Measurements from ENCODE around the gene FGD3. TPM values are rescaled to one million over a fixed set of nuclear protein-coding genes. Genes with fewer than 3 reads are reported as not detected.

The FGD3 gene
- total RNA-seq, 1 donor from 2014 or later, result 4.2 TPM

DNA sequence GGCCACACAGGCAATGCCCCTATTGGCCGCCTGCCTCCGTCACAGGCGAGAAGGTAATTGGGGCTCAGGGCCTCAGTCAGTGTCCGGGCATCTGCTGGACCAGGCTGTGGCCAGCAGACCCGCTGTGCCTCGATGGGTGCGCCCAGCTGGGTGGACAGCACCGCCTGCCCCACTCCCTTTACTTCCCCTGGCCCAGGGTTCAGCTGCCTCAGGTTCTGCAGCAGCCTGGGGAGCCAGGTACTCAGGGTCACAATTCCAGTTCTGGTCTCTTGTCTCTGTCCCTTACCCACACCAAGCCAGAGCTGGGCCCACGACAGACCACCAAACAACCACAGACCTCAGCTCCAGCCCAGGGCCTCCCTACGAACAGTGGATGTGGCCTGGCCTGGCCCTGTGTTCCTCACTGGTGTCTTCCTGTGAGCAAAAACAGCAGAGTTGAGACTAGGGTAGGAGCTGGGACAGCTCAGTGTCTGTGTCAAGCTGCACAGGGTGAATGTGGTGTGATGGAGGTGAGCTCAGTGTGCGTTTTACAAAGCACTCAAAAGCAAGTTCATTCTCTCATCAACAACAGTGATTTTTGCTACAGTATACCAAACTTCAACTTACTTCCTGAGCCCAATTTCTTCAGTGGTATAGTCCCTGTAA is 77.8 kb downstream of the FGD3 start:
- no peak overlapping the region for H3K9ac ChIP-seq (ENCODE audit: low read depth in 1 of 3, low read length in 3 of 3)
- H3K27me3 ChIP-seq (ENCODE audit: control insufficient read depth in 3 of 3, insufficient read depth in 3 of 3, low read length in 3 of 3), result no peaks in the 10 kb centered on the region
- no peaks in the 10 kb centered on the region for H3K9me3 ChIP-seq (ENCODE audit: control insufficient read depth in 3 of 3, low read length in 3 of 3)
- no peaks in the 10 kb centered on the region for H3K36me3 ChIP-seq (ENCODE audit: control insufficient read depth in 3 of 3, insufficient read depth in 3 of 3, low read length in 3 of 3)
- no peaks in the 10 kb centered on the region for H3K4me1 ChIP-seq (ENCODE audit: control insufficient read depth in 3 of 3, insufficient read depth in 3 of 3, low read length in 3 of 3)
- H3K27ac ChIP-seq (ENCODE audit: low read depth, low read length), result no peak overlapping the region
- H3K4me3 ChIP-seq (ENCODE audit: low read length in 3 of 3), result no peak overlapping the region

DNA sequence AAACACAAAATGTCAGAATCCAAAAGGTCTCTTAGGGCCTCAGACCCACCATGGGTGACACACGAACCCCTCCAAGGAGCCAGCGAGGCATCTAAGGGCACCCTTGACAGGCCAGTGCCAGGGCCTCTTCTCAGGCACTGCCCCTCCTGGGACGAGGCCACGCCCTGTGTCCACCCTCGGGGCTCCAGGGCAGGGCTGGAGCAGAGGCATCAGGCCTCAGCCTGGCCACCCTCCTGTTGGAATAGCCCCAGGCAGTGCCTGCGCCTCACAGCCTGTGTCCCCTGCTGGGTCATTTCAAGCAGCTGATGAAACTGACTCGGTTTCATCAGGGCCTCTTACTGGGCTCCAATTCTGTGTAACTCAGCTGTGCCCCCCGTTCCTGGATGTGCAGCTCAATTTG is 78.4 kb downstream of the FGD3 start:
- Histone ChIP-seq H3K36me3 (ENCODE audit: control insufficient read depth in 3 of 3, insufficient read depth in 3 of 3, low read length in 3 of 3) (no peaks in the 10 kb centered on the region), H3K27ac (ENCODE audit: low read depth, low read length) (no peak overlapping the region), H3K4me3 (ENCODE audit: low read length in 3 of 3) (no peak overlapping the region), H3K9ac (ENCODE audit: low read depth in 1 of 3, low read length in 3 of 3) (no peak overlapping the region), H3K4me1 (ENCODE audit: control insufficient read depth in 3 of 3, insufficient read depth in 3 of 3, low read length in 3 of 3) (no peaks in the 10 kb centered on the region), H3K27me3 (ENCODE audit: control insufficient read depth in 3 of 3, insufficient read depth in 3 of 3, low read length in 3 of 3) (no peaks in the 10 kb centered on the region), H3K9me3 (ENCODE audit: control insufficient read depth in 3 of 3, low read length in 3 of 3) (no peaks in the 10 kb centered on the region)

GRCh38 chr9:93026640-93027039 is 79.3 kb downstream of the FGD3 start:
- Histone ChIP-seq H3K27ac (ENCODE audit: low read depth, low read length) (no peak overlapping the region), H3K4me1 (ENCODE audit: control insufficient read depth in 3 of 3, insufficient read depth in 3 of 3, low read length in 3 of 3) (peaks cover 0 to under 1% (median 0%) of the 10 kb centered on the region in 3 donors), H3K9me3 (ENCODE audit: control insufficient read depth in 3 of 3, low read length in 3 of 3) (no peaks in the 10 kb centered on the region), H3K36me3 (ENCODE audit: control insufficient read depth in 3 of 3, insufficient read depth in 3 of 3, low read length in 3 of 3) (no peaks in the 10 kb centered on the region), H3K27me3 (ENCODE audit: control insufficient read depth in 3 of 3, insufficient read depth in 3 of 3, low read length in 3 of 3) (peaks cover 0 to 1% (median 0%) of the 10 kb centered on the region in 3 donors), H3K4me3 (ENCODE audit: low read length in 3 of 3) (no peak overlapping the region), H3K9ac (ENCODE audit: low read depth in 1 of 3, low read length in 3 of 3) (no peak overlapping the region)

- Histone ChIP-seq H3K4me3 (ENCODE audit: low read length in 3 of 3) (no peak overlapping the region), H3K9me3 (ENCODE audit: control insufficient read depth in 3 of 3, low read length in 3 of 3) (no peaks in the 10 kb centered on the region), H3K36me3 (ENCODE audit: control insufficient read depth in 3 of 3, insufficient read depth in 3 of 3, low read length in 3 of 3) (no peaks in the 10 kb centered on the region), H3K4me1 (ENCODE audit: control insufficient read depth in 3 of 3, insufficient read depth in 3 of 3, low read length in 3 of 3) (peaks cover 0 to 3% (median 0%) of the 10 kb centered on the region in 3 donors), H3K9ac (ENCODE audit: low read depth in 1 of 3, low read length in 3 of 3) (no peak overlapping the region), H3K27me3 (ENCODE audit: control insufficient read depth in 3 of 3, insufficient read depth in 3 of 3, low read length in 3 of 3) (peaks cover 0 to 7% (median 0%) of the 10 kb centered on the region in 3 donors), H3K27ac (ENCODE audit: low read depth, low read length) (no peak overlapping the region)
Observed at GRCh38 chr9:93027750-93028149, 80.4 kb downstream of the FGD3 start.

GRCh38 chr9:93028448-93029006 is 81.2 kb downstream of the FGD3 start:
- no peak overlapping the region for H3K4me3 ChIP-seq (ENCODE audit: low read length in 3 of 3)
- H3K9me3 ChIP-seq (ENCODE audit: control insufficient read depth in 3 of 3, low read length in 3 of 3), result no peaks in the 10 kb centered on the region
- H3K36me3 ChIP-seq (ENCODE audit: control insufficient read depth in 3 of 3, insufficient read depth in 3 of 3, low read length in 3 of 3), result no peaks in the 10 kb centered on the region
- no peak overlapping the region for H3K9ac ChIP-seq (ENCODE audit: low read depth in 1 of 3, low read length in 3 of 3)
- H3K27me3 ChIP-seq (ENCODE audit: control insufficient read depth in 3 of 3, insufficient read depth in 3 of 3, low read length in 3 of 3), result peaks cover 0 to 7% (median 0%) of the 10 kb centered on the region in 3 donors
- H3K4me1 ChIP-seq (ENCODE audit: control insufficient read depth in 3 of 3, insufficient read depth in 3 of 3, low read length in 3 of 3), result peaks cover 0 to 3% (median 0%) of the 10 kb centered on the region in 3 donors
- H3K27ac ChIP-seq (ENCODE audit: low read depth, low read length), result no peak overlapping the region

- no peak overlapping the region for H3K27ac ChIP-seq (ENCODE audit: low read depth, low read length)
- peaks cover 0 to 11% (median 3%) of the 10 kb centered on the region in 3 donors for H3K27me3 ChIP-seq (ENCODE audit: control insufficient read depth in 3 of 3, insufficient read depth in 3 of 3, low read length in 3 of 3)
- no peak overlapping the region for H3K9ac ChIP-seq (ENCODE audit: low read depth in 1 of 3, low read length in 3 of 3)
- no peak overlapping the region for H3K4me3 ChIP-seq (ENCODE audit: low read length in 3 of 3)
- no peaks in the 10 kb centered on the region for H3K36me3 ChIP-seq (ENCODE audit: control insufficient read depth in 3 of 3, insufficient read depth in 3 of 3, low read length in 3 of 3)
- no peaks in the 10 kb centered on the region for H3K9me3 ChIP-seq (ENCODE audit: control insufficient read depth in 3 of 3, low read length in 3 of 3)
- H3K4me1 ChIP-seq (ENCODE audit: control insufficient read depth in 3 of 3, insufficient read depth in 3 of 3, low read length in 3 of 3), result peaks cover 0 to 3% (median 0%) of the 10 kb centered on the region in 3 donors
Observed at GRCh38 chr9:93030642-93031628, 83.6 kb downstream of the FGD3 start.

GRCh38 chr9:93031629-93032430 is 84.5 kb downstream of the FGD3 start:
- Histone ChIP-seq H3K4me3 (ENCODE audit: low read length in 3 of 3) (no peak overlapping the region), H3K36me3 (ENCODE audit: control insufficient read depth in 3 of 3, insufficient read depth in 3 of 3, low read length in 3 of 3) (no peaks in the 10 kb centered on the region), H3K27ac (ENCODE audit: low read depth, low read length) (no peak overlapping the region), H3K9me3 (ENCODE audit: control insufficient read depth in 3 of 3, low read length in 3 of 3) (no peaks in the 10 kb centered on the region), H3K27me3 (ENCODE audit: control insufficient read depth in 3 of 3, insufficient read depth in 3 of 3, low read length in 3 of 3) (peaks cover 0 to 11% (median 3%) of the 10 kb centered on the region in 3 donors), H3K9ac (ENCODE audit: low read depth in 1 of 3, low read length in 3 of 3) (no peak overlapping the region), H3K4me1 (ENCODE audit: control insufficient read depth in 3 of 3, insufficient read depth in 3 of 3, low read length in 3 of 3) (peaks cover 0 to 3% (median 0%) of the 10 kb centered on the region in 3 donors)

GRCh38 chr9:93032545-93032944 is 85.2 kb downstream of the FGD3 start:
- peaks cover 0 to 3% (median 0%) of the 10 kb centered on the region in 3 donors for H3K4me1 ChIP-seq (ENCODE audit: control insufficient read depth in 3 of 3, insufficient read depth in 3 of 3, low read length in 3 of 3)

DNA sequence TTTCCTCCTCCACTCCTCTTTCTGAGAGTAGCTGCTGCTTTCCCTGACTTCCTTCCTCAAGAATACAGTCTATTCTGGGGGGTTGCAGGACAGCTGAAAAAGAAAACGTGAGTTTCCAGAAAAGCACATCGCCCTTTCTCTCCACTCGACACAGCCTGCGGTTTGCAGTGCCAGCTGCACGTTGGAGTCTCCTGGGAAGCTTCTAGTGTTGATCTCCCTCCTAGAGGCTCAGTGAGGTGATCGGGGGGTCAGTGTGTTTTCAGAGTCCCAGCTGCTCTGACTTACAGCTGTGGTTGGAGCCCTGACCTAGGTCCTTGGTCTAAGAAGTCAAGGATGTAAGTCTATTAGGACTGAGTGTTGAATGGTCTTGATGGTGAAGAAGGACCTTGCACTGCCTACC is 86.2 kb downstream of the FGD3 start:
- Histone ChIP-seq H3K36me3 (ENCODE audit: control insufficient read depth in 3 of 3, insufficient read depth in 3 of 3, low read length in 3 of 3) (no peaks in the 10 kb centered on the region), H3K4me1 (ENCODE audit: control insufficient read depth in 3 of 3, insufficient read depth in 3 of 3, low read length in 3 of 3) (peaks cover 0 to 3% (median 0%) of the 10 kb centered on the region in 3 donors), H3K9ac (ENCODE audit: low read depth in 1 of 3, low read length in 3 of 3) (no peak overlapping the region), H3K27me3 (ENCODE audit: control insufficient read depth in 3 of 3, insufficient read depth in 3 of 3, low read length in 3 of 3) (peaks cover 0 to 11% (median 3%) of the 10 kb centered on the region in 3 donors), H3K27ac (ENCODE audit: low read depth, low read length) (no peak overlapping the region), H3K9me3 (ENCODE audit: control insufficient read depth in 3 of 3, low read length in 3 of 3) (no peaks in the 10 kb centered on the region), H3K4me3 (ENCODE audit: low read length in 3 of 3) (no peak overlapping the region)

More at GRCh38 chr9:93032545-93032944, 85.2 kb downstream of the FGD3 start:
- Histone ChIP-seq H3K9me3 (ENCODE audit: control insufficient read depth in 3 of 3, low read length in 3 of 3) (no peaks in the 10 kb centered on the region), H3K27ac (ENCODE audit: low read depth, low read length) (no peak overlapping the region), H3K27me3 (ENCODE audit: control insufficient read depth in 3 of 3, insufficient read depth in 3 of 3, low read length in 3 of 3) (peaks cover 0 to 11% (median 3%) of the 10 kb centered on the region in 3 donors), H3K36me3 (ENCODE audit: control insufficient read depth in 3 of 3, insufficient read depth in 3 of 3, low read length in 3 of 3) (no peaks in the 10 kb centered on the region), H3K9ac (ENCODE audit: low read depth in 1 of 3, low read length in 3 of 3) (no peak overlapping the region), H3K4me3 (ENCODE audit: low read length in 3 of 3) (no peak overlapping the region)
